ENCODE results near the gene VAV2.
"Not testable (repeated sequence)": the region's sequence is repeated elsewhere in the genome, so short reads cannot be mapped to it uniquely, and the experiment has no call there.

The VAV2 gene

GRCh38 chr9:133968966-133969617 is 23.0 kb downstream of the VAV2 start:
- DNase-seq = no peak

GRCh38 chr9:133968428-133968827 is 23.7 kb downstream of the VAV2 start:
- DNase-seq = no peak

GRCh38 chr9:133967024-133967741 is 24.9 kb downstream of the VAV2 start:
- no peak for DNase-seq

- no peak for DNase-seq
These were observed 27.7 kb downstream of the VAV2 start for GRCh38 chr9:133964463-133964862.

GRCh38 chr9:133963166-133963565 is 29.0 kb downstream of the VAV2 start:
- DNase-seq = no peak

GRCh38 chr9:133962341-133962740 is 29.8 kb downstream of the VAV2 start:
- no peak for DNase-seq

- no peak for DNase-seq
These were observed 30.6 kb downstream of the VAV2 start for GRCh38 chr9:133961226-133962165.

GRCh38 chr9:133960568-133961129 is 31.5 kb downstream of the VAV2 start:
- DNase-seq = no peak

- DNase-seq = no peak
These were observed 32.1 kb downstream of the VAV2 start for GRCh38 chr9:133959966-133960567.

- no peak for DNase-seq
These were observed 33.0 kb downstream of the VAV2 start for GRCh38 chr9:133959171-133959570.

- no peak for DNase-seq
These were observed 33.4 kb downstream of the VAV2 start for GRCh38 chr9:133958756-133959155.

GRCh38 chr9:133957772-133958171 is 34.4 kb downstream of the VAV2 start:
- not testable (repeated sequence) for DNase-seq

GRCh38 chr9:133957328-133957727 is 34.8 kb downstream of the VAV2 start:
- no peak for DNase-seq

GRCh38 chr9:133956520-133957076 is 35.5 kb downstream of the VAV2 start:
- no peak for DNase-seq

GRCh38 chr9:133955821-133956411 is 36.2 kb downstream of the VAV2 start:
- peak; percentile 32 for DNase-seq

GRCh38 chr9:133954862-133955529 is 37.1 kb downstream of the VAV2 start:
- peak; percentile 27 for DNase-seq

- DNase-seq = no peak
These were observed 38.0 kb downstream of the VAV2 start for GRCh38 chr9:133953976-133954709.

GRCh38 chr9:133953621-133953975 is 38.5 kb downstream of the VAV2 start:
- no peak for DNase-seq

- no peak for DNase-seq
These were observed 39.2 kb downstream of the VAV2 start for GRCh38 chr9:133952598-133953550.

- no peak for DNase-seq
These were observed 40.9 kb downstream of the VAV2 start for GRCh38 chr9:133951265-133951664.
